Common myeloid progenitor, CD34-positive (primary cell): ENCODE measurements around the gene GPR162.

Experiments
- CTCF ChIA-PET: fragments of 350-600 bp; sonication (Branson Sonifier 250); formaldehyde crosslinking; loops from one replicate; lab custom pipeline; 2021; ENCODE audit warnings: antibody characterized with exemption; lab: Charles Lee
- POLR2A ChIA-PET: fragments of 350-600 bp; sonication (Branson Sonifier 250); formaldehyde crosslinking; loops from one replicate; lab custom pipeline; 2021; ENCODE audit warnings: antibody characterized with exemption; lab: Charles Lee
- DNase-seq, 3 donors: peaks; one replicate each; pipeline versions ENCODE4 v3.0.0 to v3.0.0-alpha.2; 2013
- H3K27ac ChIP-seq, 2 experiments: 1 replicate in 1 of 2; 2 replicates in 1 of 2; pipeline ENCODE4 v1.7.0; 2013; ENCODE audit warnings: inconsistent platforms in 2 of 2, low read length in 2 of 2, mild to moderate bottlenecking in 2 of 2, low read depth in 1 of 2, moderate library complexity in 1 of 2; ENCODE audit not compliant: severe bottlenecking in 2 of 2, insufficient read depth in 1 of 2, poor library complexity in 1 of 2
- H3K27me3 ChIP-seq, 5 experiments: replicated peaks in 2 of 5; 1 replicate in 3 of 5; 2 replicates in 2 of 5; pipeline versions ENCODE4 v1.6.1 to v1.7.0; 2013; ENCODE audit warnings: low read length in 4 of 5, mild to moderate bottlenecking in 2 of 5, moderate library complexity in 2 of 5, inconsistent platforms in 1 of 5; ENCODE audit not compliant: insufficient read depth in 5 of 5, control insufficient read depth in 4 of 5
- H3K36me3 ChIP-seq, 4 experiments: 1 replicate in 2 of 4; 2 replicates in 2 of 4; pipeline versions ENCODE4 v1.6.1 to v1.7.0; 2013; ENCODE audit warnings: low read length in 3 of 4, control low read depth in 1 of 4, mild to moderate bottlenecking in 1 of 4; ENCODE audit not compliant: control insufficient read depth in 4 of 4, insufficient read depth in 4 of 4
- H3K4me1 ChIP-seq, 4 experiments: 1 replicate in 3 of 4; 2 replicates in 1 of 4; pipeline versions ENCODE4 v1.6.1 to v1.7.1; 2013; ENCODE audit warnings: low read length in 3 of 4, mild to moderate bottlenecking in 3 of 4, control low read depth in 1 of 4, inconsistent platforms in 1 of 4, moderate library complexity in 1 of 4; ENCODE audit not compliant: control insufficient read depth in 4 of 4, insufficient read depth in 4 of 4; ENCODE audit errors: control extremely low read depth in 1 of 4
- H3K4me3 ChIP-seq, 7 experiments: 1 replicate in 4 of 7; 2 replicates in 3 of 7; pipeline versions ENCODE4 v1.5.1 to v1.7.0; 2013; ENCODE audit warnings: mild to moderate bottlenecking in 7 of 7, low read length in 6 of 7, moderate library complexity in 6 of 7, inconsistent platforms in 2 of 7, low read depth in 2 of 7, control low read depth in 1 of 7; ENCODE audit not compliant: insufficient read depth in 4 of 7, control insufficient read depth in 1 of 7; ENCODE audit errors: extremely low read depth in 1 of 7
- H3K9me3 ChIP-seq, 5 experiments: 1 replicate in 4 of 5; 2 replicates in 1 of 5; pipeline versions ENCODE4 v1.6.1 to v1.7.1; 2013; ENCODE audit warnings: low read length in 4 of 5, mild to moderate bottlenecking in 2 of 5, inconsistent platforms in 1 of 5, low read depth in 1 of 5, moderate library complexity in 1 of 5; ENCODE audit not compliant: control insufficient read depth in 4 of 5, insufficient read depth in 2 of 5; ENCODE audit errors: control extremely low read depth in 1 of 5
- WGBS: methylation state at CpG from one replicate; pipeline ENCODE4 v1.1.5; 2013; ENCODE audit not compliant: insufficient coverage; 5-methylcytosine and 5-hydroxymethylcytosine counted together

GPR162 gene

GRCh38 chr12:6831450-6831995 is 9.9 kb downstream of the GPR162 start:
- Histone ChIP-seq H3K4me1 (peaks cover 0 to 27% (median 22%) of the 10 kb centered on the region in 4 experiments), H3K4me3 (no peak overlapping the region), H3K27ac (no peak overlapping the region), H3K9me3 (no peaks in the 10 kb centered on the region), H3K36me3 (peaks cover 0 to 32% (median 2%) of the 10 kb centered on the region in 4 experiments), H3K27me3 (peaks cover 0 to 7% (median 0%) of the 10 kb centered on the region in 5 experiments)
- DNase-seq: no peak
- POLR2A ChIA-PET: no interaction called here
- WGBS: 94% methylated on average over 9 of the region's 12 CpGs
- CTCF ChIA-PET: interaction anchor here (0.8 to 13.0 kb wide), 7 partner anchors 9 to 98 kb away, joined by 3 to 97 read pairs (median 6); partner anchors contain the start of genes GNB3 and MLF2

- Histone ChIP-seq H3K4me3 (no peak overlapping the region), H3K36me3 (peaks cover 0 to 37% (median 2%) of the 10 kb centered on the region in 4 experiments), H3K9me3 (no peaks in the 10 kb centered on the region), H3K27ac (no peak overlapping the region), H3K27me3 (peaks cover 0 to 7% (median 0%) of the 10 kb centered on the region in 5 experiments), H3K4me1 (peaks cover 0 to 24% (median 21%) of the 10 kb centered on the region in 4 experiments)
- POLR2A ChIA-PET: no interaction called here
- WGBS: 88% methylated on average over 2 of the region's 4 CpGs
- DNase-seq: no peak
- CTCF ChIA-PET: interaction anchor here (0.7 to 13.0 kb wide), 9 partner anchors 11 to 99 kb away, joined by 3 to 97 read pairs (median 3); partner anchors contain the start of gene MLF2
Measured at GRCh38 chr12:6832125-6832524, 10.5 kb downstream of the GPR162 start.

- DNase-seq: no peak
- ChIA-PET POLR2A (no interaction called here), CTCF (interaction anchor here (0.8 to 5.1 kb wide), 13 partner anchors 8 to 213 kb away, joined by 3 to 39 read pairs (median 7); partner anchors contain the start of genes CDCA3, MLF2 and SPSB2)
- Histone ChIP-seq H3K27ac (no peak overlapping the region), H3K4me3 (no peak overlapping the region), H3K27me3 (peaks cover 0 to 7% (median 0%) of the 10 kb centered on the region in 5 experiments), H3K4me1 (peaks cover 0 to 15% (median 13%) of the 10 kb centered on the region in 4 experiments), H3K36me3 (peaks cover 0 to 49% (median 4%) of the 10 kb centered on the region in 4 experiments), H3K9me3 (no peaks in the 10 kb centered on the region)
- whole genome bisulfite sequencing: 97% methylated on average over 6 of the region's 6 CpGs
Measured at GRCh38 chr12:6833189-6833890, 11.7 kb downstream of the GPR162 start.

DNA sequence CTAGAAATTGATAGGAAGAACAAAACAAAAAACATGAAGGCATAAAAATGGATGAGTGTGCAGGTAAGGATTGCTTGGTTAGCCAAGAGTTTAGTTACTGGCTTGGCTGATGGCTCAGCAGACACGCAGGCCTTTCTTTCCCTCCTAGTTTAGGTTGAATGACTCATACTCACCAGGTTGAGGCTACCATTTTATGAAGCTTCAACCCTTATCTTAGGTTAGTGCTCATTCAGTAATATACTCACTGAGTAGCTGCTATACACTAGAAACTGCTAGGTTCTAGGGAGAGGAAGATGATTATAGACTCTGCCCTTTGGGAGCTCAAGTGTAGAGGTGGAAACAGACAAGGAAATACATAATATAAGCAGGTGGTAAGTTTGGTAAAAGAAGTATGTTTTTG is 12.6 kb downstream of the GPR162 start:
- Histone ChIP-seq H3K4me1 (peaks cover 0 to 10% (median 5%) of the 10 kb centered on the region in 4 experiments), H3K9me3 (no peaks in the 10 kb centered on the region), H3K27ac (no peak overlapping the region), H3K27me3 (peaks cover 0 to 6% (median 0%) of the 10 kb centered on the region in 5 experiments), H3K4me3 (no peak overlapping the region), H3K36me3 (peaks cover 0 to 58% (median 4%) of the 10 kb centered on the region in 4 experiments)
- WGBS: 100% methylated on average over 1 of the region's 1 CpG
- DNase-seq: no peak
- CTCF ChIA-PET: interaction anchor here (0.6 to 5.1 kb wide), 18 partner anchors 9 to 213 kb away, joined by 3 to 39 read pairs (median 4); partner anchors contain the start of genes CD4, CDCA3, GPR162 and LAG3
- POLR2A ChIA-PET: no interaction called here

DNA sequence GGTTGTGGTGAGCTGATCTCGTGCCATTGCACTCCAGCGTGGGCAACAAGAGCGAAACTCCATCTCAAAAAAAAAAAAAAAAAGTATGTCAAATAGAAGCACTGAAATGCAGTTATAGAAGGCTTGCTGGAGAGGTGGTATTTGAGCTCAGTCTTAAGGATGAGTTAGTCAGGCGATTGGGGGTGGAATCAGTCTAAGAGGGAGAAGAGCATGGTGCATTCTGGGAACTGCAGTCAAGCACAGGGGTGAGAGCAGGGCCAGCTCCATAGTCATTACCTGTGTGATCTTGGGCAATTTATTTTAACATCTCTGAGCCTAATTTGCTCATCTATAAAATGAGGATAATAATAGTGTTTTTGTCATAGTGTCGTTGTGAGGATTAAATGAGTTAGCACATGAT is 13.3 kb downstream of the GPR162 start:
- H3K4me1 ChIP-seq: peaks cover 0 to 4% (median 0%) of the 10 kb centered on the region in 4 experiments
- WGBS: 87% methylated on average over 3 of the region's 5 CpGs
- H3K36me3 ChIP-seq: peaks cover 2 to 64% (median 4%) of the 10 kb centered on the region in 4 experiments
- ChIA-PET CTCF (interaction anchor here (0.8 to 5.1 kb wide), 15 partner anchors 9 to 101 kb away, joined by 3 to 39 read pairs (median 5); partner anchors contain the start of genes CDCA3, GPR162, LAG3 and MLF2), POLR2A (no interaction called here)
- no peaks in the 10 kb centered on the region for H3K9me3 ChIP-seq
- no peak overlapping the region for H3K4me3 ChIP-seq
- DNase-seq: no peak
- peaks cover 0 to 2% (median 0%) of the 10 kb centered on the region in 5 experiments for H3K27me3 ChIP-seq
- no peak overlapping the region for H3K27ac ChIP-seq

DNA sequence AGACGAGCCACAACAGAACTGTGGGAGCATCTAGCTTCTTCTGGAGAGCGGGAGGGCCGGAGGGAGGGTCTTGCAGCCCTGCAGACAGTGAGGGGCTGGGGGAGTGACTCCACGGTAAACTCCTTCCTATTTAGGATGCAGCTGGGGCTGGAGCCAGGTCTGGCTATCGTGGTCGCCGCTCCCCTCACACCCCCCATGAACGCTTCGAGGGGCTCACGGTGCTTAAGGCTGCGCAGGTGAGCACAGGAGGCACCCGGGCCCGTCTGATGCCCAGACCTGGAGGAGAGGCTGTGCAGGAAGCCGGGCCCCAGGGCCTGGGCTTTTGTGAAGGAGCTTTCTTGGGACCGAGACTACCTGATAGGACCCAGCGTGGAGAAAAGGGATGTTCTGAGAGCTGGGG is 15.2 kb downstream of the GPR162 start:
- H3K27me3 ChIP-seq: no peaks in the 10 kb centered on the region
- H3K27ac ChIP-seq: no peak overlapping the region
- H3K4me3 ChIP-seq: no peak overlapping the region
- H3K36me3 ChIP-seq: peaks cover 2 to 56% (median 6%) of the 10 kb centered on the region in 4 experiments
- no peak for DNase-seq
- peaks cover 0 to 2% (median 0%) of the 10 kb centered on the region in 4 experiments for H3K4me1 ChIP-seq
- WGBS: 95% methylated on average over 14 of the region's 16 CpGs
- ChIA-PET CTCF (interaction anchor here (1.1 to 5.1 kb wide), 11 partner anchors 7 to 84 kb away, joined by 3 to 39 read pairs (median 6); partner anchors contain the start of genes CDCA3, MLF2 and USP5), POLR2A (no interaction called here)
- H3K9me3 ChIP-seq: no peaks in the 10 kb centered on the region
